H9 (cell line): ENCODE results near the gene CDH13. TPM values are rescaled to one million over a fixed set of nuclear protein-coding genes. Genes with fewer than 3 reads are reported as not detected.

ENCODE experiments used
- DNase-seq: peaks from one replicate; pipeline ENCODE4 v3.0.0-alpha.2; 2017
- H2AFZ ChIP-seq: one replicate; pipeline ENCODE4 v1.6.1; 2013; ENCODE audit warnings: mild to moderate bottlenecking, low read length, control low read depth, moderate library complexity
- H2AK5ac ChIP-seq: 2 replicates; pipeline ENCODE4 v1.6.1; 2013; ENCODE audit warnings: low read length, control low read depth, mixed read lengths; ENCODE audit not compliant: insufficient read length
- H2BK120ac ChIP-seq: one replicate; pipeline ENCODE4 v1.6.1; 2013; ENCODE audit warnings: low read depth, mild to moderate bottlenecking, low read length, control low read depth, inconsistent platforms; ENCODE audit not compliant: poor library complexity, severe bottlenecking
- H2BK12ac ChIP-seq: 2 replicates; pipeline ENCODE4 v1.6.1; 2013; ENCODE audit warnings: low read length, control low read depth, mixed read lengths, low read depth; ENCODE audit not compliant: insufficient read length
- H2BK15ac ChIP-seq: 2 replicates; pipeline ENCODE4 v1.6.1; 2013; ENCODE audit warnings: low read depth, low read length, control low read depth
- H2BK20ac ChIP-seq: one replicate; pipeline ENCODE4 v1.6.1; 2013; ENCODE audit warnings: low read depth, mild to moderate bottlenecking, low read length, control low read depth, inconsistent platforms; ENCODE audit not compliant: poor library complexity, severe bottlenecking
- H2BK5ac ChIP-seq: 2 replicates; pipeline ENCODE4 v1.6.1; 2013; ENCODE audit warnings: low read length, control low read depth, mixed read lengths; ENCODE audit not compliant: insufficient read length
- H3K14ac ChIP-seq: 2 replicates; pipeline ENCODE4 v1.6.1; 2013; ENCODE audit warnings: low read length, control low read depth; ENCODE audit not compliant: insufficient read depth
- H3K18ac ChIP-seq: 2 replicates; pipeline ENCODE4 v1.6.1; 2013; ENCODE audit warnings: low read depth, mild to moderate bottlenecking, mixed read lengths, low read length, control low read depth; ENCODE audit not compliant: insufficient read length
- H3K23ac ChIP-seq: 2 replicates; pipeline ENCODE4 v1.6.1; 2013; ENCODE audit warnings: low read length, control low read depth, mixed read lengths, low read depth; ENCODE audit not compliant: insufficient read length
- H3K23me2 ChIP-seq: 2 replicates; pipeline ENCODE4 v1.6.1; 2013; ENCODE audit warnings: low read depth, mild to moderate bottlenecking, mixed read lengths, low read length, control low read depth; ENCODE audit not compliant: insufficient read length, poor library complexity, severe bottlenecking
- H3K27ac ChIP-seq: 2 replicates; pipeline ENCODE4 v1.5.1; 2013; ENCODE audit warnings: low read length, control low read depth, mixed read lengths, low read depth; ENCODE audit not compliant: insufficient read length
- H3K27me3 ChIP-seq: 2 replicates; pipeline ENCODE4 v1.6.1; 2013; ENCODE audit warnings: low read length, control low read depth, inconsistent platforms; ENCODE audit not compliant: insufficient read depth
- H3K4ac ChIP-seq: 2 replicates; pipeline ENCODE4 v1.6.1; 2013; ENCODE audit warnings: low read depth, mild to moderate bottlenecking, control low read depth, inconsistent platforms, low read length, moderate library complexity
- H3K4me1 ChIP-seq: 2 replicates; pipeline ENCODE4 v1.6.1; 2013; ENCODE audit warnings: low read length, control low read depth, inconsistent platforms; ENCODE audit not compliant: insufficient read depth
- H3K4me2 ChIP-seq: 2 replicates; pipeline ENCODE4 v1.6.1; 2013; ENCODE audit warnings: low read length, control low read depth, mixed read lengths; ENCODE audit not compliant: insufficient read length, insufficient read depth
- H3K56ac ChIP-seq: 2 replicates; pipeline ENCODE4 v1.6.1; 2013; ENCODE audit warnings: low read depth, mild to moderate bottlenecking, mixed read lengths, low read length, control low read depth; ENCODE audit not compliant: insufficient read length
- H3K79me1 ChIP-seq: 2 replicates; pipeline ENCODE4 v1.6.1; 2013; ENCODE audit warnings: low read depth, mild to moderate bottlenecking, moderate library complexity, low read length, control low read depth, inconsistent platforms; ENCODE audit not compliant: insufficient read depth, poor library complexity, severe bottlenecking
- H3K79me2 ChIP-seq: 2 replicates; pipeline ENCODE4 v1.6.1; 2013; ENCODE audit warnings: low read length, control low read depth, inconsistent platforms; ENCODE audit not compliant: insufficient read depth
- H3K9ac ChIP-seq: 2 replicates; pipeline ENCODE4 v1.6.1; 2013; ENCODE audit warnings: low read length, control low read depth, mixed read lengths; ENCODE audit not compliant: insufficient read length; ENCODE audit errors: extremely low read depth
- H3K9me3 ChIP-seq: one replicate; pipeline ENCODE4 v1.6.1; 2013; ENCODE audit warnings: low read depth, low read length, inconsistent platforms; ENCODE audit not compliant: control insufficient read depth
- H3T11ph ChIP-seq: one replicate; pipeline ENCODE4 v1.6.1; 2013; ENCODE audit warnings: mild to moderate bottlenecking, low read length, control low read depth, inconsistent platforms
- H4K20me1 ChIP-seq: one replicate; pipeline ENCODE4 v1.6.1; 2013; ENCODE audit not compliant: control insufficient read depth, insufficient read length, insufficient read depth
- H4K5ac ChIP-seq: 2 replicates; pipeline ENCODE4 v1.6.1; 2013; ENCODE audit warnings: low read depth, mild to moderate bottlenecking, mixed read lengths, low read length, control low read depth; ENCODE audit not compliant: insufficient read length
- H4K8ac ChIP-seq: replicated peaks from 2 replicates; pipeline ENCODE4 v1.6.1; 2013; ENCODE audit warnings: low read length, control low read depth, mixed read lengths, low read depth; ENCODE audit not compliant: insufficient read length
- H4K91ac ChIP-seq: 2 replicates; pipeline ENCODE4 v1.6.1; 2013; ENCODE audit warnings: low read depth, mild to moderate bottlenecking, moderate library complexity, mixed read lengths, low read length, control low read depth; ENCODE audit not compliant: insufficient read length
- H3K27ac Mint-ChIP-seq, 3 experiments: 2 replicates in 2 of 3; 3 replicates in 1 of 3; pipeline ENCODE4 v1.8.0; 2020 to 2021; ENCODE audit warnings: mixed read lengths in 3 of 3, mild to moderate bottlenecking in 1 of 3, moderate library complexity in 1 of 3
- H3K27me3 Mint-ChIP-seq: 2 replicates; pipeline ENCODE4 v1.8.0; 2021; ENCODE audit warnings: low read depth, mild to moderate bottlenecking, moderate library complexity, mixed read lengths
- H3K36me3 Mint-ChIP-seq, 3 experiments: 2 replicates in 2 of 3; 3 replicates in 1 of 3; pipeline ENCODE4 v1.8.0; 2020 to 2021; ENCODE audit warnings: low read depth in 3 of 3, mixed read lengths in 3 of 3; ENCODE audit not compliant: insufficient read depth in 1 of 3
- H3K4me1 Mint-ChIP-seq, 2 experiments: 2 replicates each; pipeline ENCODE4 v1.8.0; 2020; ENCODE audit warnings: mixed read lengths in 2 of 2
- H3K4me3 Mint-ChIP-seq, 2 experiments: 2 replicates in 1 of 2; 3 replicates in 1 of 2; pipeline ENCODE4 v1.8.0; 2020 to 2021; ENCODE audit warnings: mild to moderate bottlenecking in 2 of 2, mixed read lengths in 2 of 2, moderate library complexity in 1 of 2
- H3K9me3 Mint-ChIP-seq, 2 experiments: 2 replicates in 1 of 2; 3 replicates in 1 of 2; pipeline ENCODE4 v1.8.0; 2020; ENCODE audit warnings: mild to moderate bottlenecking in 2 of 2, mixed read lengths in 2 of 2, moderate library complexity in 1 of 2
- WGBS: extraction: QIAGEN DNeasy Blood & Tissue Kit; methylation state at CpG from one replicate; pipeline ENCODE4 v1.1.7; 2013; ENCODE audit warnings: missing lambda C conversion rate, low lambda C conversion rate, mixed read lengths; ENCODE audit not compliant: insufficient read length; ENCODE audit errors: extremely low coverage; 5-methylcytosine and 5-hydroxymethylcytosine counted together
- total RNA-seq: library from RNA; stranded (reverse); gene quantifications from 2 replicates; pipeline ENCODE4 v1.2.1, GENCODE V29; 2021
- TF ChIP-seq, protein P1 (sequence below): fragments of 200-600 bp; sonication (generic); conservative IDR thresholded peaks from 3 replicates; pipeline ENCODE4 v1.8.0; 2021; ENCODE audit warnings: antibody characterized with exemption, mild to moderate bottlenecking

Gene CDH13
- total RNA-seq, 1 experiment from 2014 or later: 1.5 TPM

GRCh38 chr16:83409347-83409746 lies 782.6 kb downstream of the CDH13 start:
- no peak overlapping the region for H2AK5ac ChIP-seq
- H2BK15ac ChIP-seq: no peak overlapping the region
- H3K4me1 ChIP-seq: no peaks in the 10 kb centered on the region
- H2BK20ac ChIP-seq: no peak overlapping the region
- no peak overlapping the region for H2AFZ ChIP-seq
- H3K9me3 Mint-ChIP-seq: no peaks in the 10 kb centered on the region
- H3K27ac ChIP-seq: no peak overlapping the region
- H3K4me1 Mint-ChIP-seq: no peaks in the 10 kb centered on the region
- no peak overlapping the region for H3K14ac ChIP-seq
- no peaks in the 10 kb centered on the region for H3K79me2 ChIP-seq
- no peaks in the 10 kb centered on the region for H4K20me1 ChIP-seq
- no peak overlapping the region for H2BK5ac ChIP-seq
- TF ChIP-seq, protein P1, sequence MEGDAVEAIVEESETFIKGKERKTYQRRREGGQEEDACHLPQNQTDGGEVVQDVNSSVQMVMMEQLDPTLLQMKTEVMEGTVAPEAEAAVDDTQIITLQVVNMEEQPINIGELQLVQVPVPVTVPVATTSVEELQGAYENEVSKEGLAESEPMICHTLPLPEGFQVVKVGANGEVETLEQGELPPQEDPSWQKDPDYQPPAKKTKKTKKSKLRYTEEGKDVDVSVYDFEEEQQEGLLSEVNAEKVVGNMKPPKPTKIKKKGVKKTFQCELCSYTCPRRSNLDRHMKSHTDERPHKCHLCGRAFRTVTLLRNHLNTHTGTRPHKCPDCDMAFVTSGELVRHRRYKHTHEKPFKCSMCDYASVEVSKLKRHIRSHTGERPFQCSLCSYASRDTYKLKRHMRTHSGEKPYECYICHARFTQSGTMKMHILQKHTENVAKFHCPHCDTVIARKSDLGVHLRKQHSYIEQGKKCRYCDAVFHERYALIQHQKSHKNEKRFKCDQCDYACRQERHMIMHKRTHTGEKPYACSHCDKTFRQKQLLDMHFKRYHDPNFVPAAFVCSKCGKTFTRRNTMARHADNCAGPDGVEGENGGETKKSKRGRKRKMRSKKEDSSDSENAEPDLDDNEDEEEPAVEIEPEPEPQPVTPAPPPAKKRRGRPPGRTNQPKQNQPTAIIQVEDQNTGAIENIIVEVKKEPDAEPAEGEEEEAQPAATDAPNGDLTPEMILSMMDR: no peak
- H3K9me3 ChIP-seq: no peaks in the 10 kb centered on the region
- H4K91ac ChIP-seq: no peak overlapping the region
- H3K4me3 Mint-ChIP-seq: no peak overlapping the region
- no peak overlapping the region for H3K9ac ChIP-seq
- H3K79me1 ChIP-seq: no peaks in the 10 kb centered on the region
- no peaks in the 10 kb centered on the region for H3K23me2 ChIP-seq
- peaks cover 9% of the 10 kb centered on the region for H3K27me3 Mint-ChIP-seq
- H3T11ph ChIP-seq: no peak overlapping the region
- H3K23ac ChIP-seq: no peak overlapping the region
- H4K8ac ChIP-seq: no peak overlapping the region
- no peak overlapping the region for H2BK120ac ChIP-seq
- H3K4ac ChIP-seq: no peak overlapping the region
- no peak for DNase-seq
- H2BK12ac ChIP-seq: no peak overlapping the region
- H3K27ac Mint-ChIP-seq: no peak overlapping the region
- no peaks in the 10 kb centered on the region for H3K27me3 ChIP-seq
- H4K5ac ChIP-seq: no peak overlapping the region
- H3K36me3 Mint-ChIP-seq: no peaks in the 10 kb centered on the region
- H3K18ac ChIP-seq: no peak overlapping the region
- no peak overlapping the region for H3K4me2 ChIP-seq
- WGBS: no CpG with 5 or more reads among the region's 3 CpGs
- H3K56ac ChIP-seq: no peak overlapping the region
